T-helper 1 cell treated with Interleukin-12 subunit alpha and Interleukin-12 subunit beta and Interleukin-4 antibody, amounts not matched to agents 30 ng/mL and 1 ng/mL, for 36 hours (primary cell): ENCODE data around the gene ATG2B. TPM values are rescaled to one million over a fixed set of nuclear protein-coding genes. Genes with fewer than 3 reads are reported as not detected.
"Not testable (repeated sequence)": the region's sequence is repeated elsewhere in the genome, so short reads cannot be mapped to it uniquely, and the experiment has no call there.

Experiments used
- intact Hi-C: fragments of 100-400 bp; cut with micrococcal nuclease; formaldehyde crosslinking; loops from one replicate; pipeline ENCODE4 v1.15.1; 2024
- total RNA-seq: library from RNA; stranded (reverse); gene quantifications from 2 replicates; pipeline ENCODE4 v1.2.3, GENCODE V29; 2022

ATG2B gene
- total RNA-seq, 1 donor from 2014 or later = 21.3 TPM

GRCh38 chr14:96376093-96376492 lies 13.0 kb upstream of the ATG2B start:
- intact Hi-C loops = no loop called here

DNA sequence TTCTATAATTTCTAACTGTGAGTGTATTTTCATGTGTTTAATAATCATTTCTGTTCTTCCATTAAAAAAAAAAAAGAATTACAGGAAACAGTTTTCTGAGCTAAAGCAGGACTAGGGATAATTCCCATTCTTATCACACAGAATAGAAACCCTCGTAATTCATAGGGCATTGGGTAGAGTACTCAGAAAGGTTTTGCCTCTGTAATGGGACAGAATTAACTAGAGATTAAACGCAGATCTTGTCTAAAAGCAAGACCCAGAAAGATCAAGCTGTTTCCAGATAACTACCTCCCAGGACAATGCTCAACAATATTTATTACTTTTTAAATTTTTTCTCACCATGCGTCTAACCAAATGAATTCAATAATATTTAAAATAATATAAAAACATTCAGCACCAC lies 10.4 kb upstream of the ATG2B start:
- intact Hi-C loops = no loop called here

GRCh38 chr14:96370528-96370927 lies 7.4 kb upstream of the ATG2B start:
- intact Hi-C loops = no loop called here

GRCh38 chr14:96368534-96368933 lies 5.4 kb upstream of the ATG2B start:
- intact Hi-C loops = no loop called here

DNA sequence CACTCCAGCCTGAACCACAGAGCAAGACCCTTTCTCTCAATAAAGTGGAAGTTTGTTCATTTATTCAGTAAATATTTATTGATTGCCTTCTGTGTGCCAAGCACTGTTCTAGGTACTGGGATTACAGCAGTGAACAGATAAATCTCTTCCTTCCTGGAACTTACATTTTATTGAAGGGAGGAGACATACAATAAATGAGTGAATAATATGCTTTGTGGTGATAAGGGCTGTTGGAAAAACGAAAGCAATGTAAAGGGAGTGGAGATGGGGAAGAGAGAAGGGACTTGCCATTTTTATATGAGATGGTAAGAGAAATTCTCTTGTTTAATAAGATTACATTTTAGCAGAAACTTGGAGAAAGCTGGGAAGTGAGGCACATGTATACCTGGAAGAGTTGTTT lies 1.8 kb upstream of the ATG2B start:
- intact Hi-C loops = loop anchor here (5.0 kb wide), 1 partner anchor 848 kb away; the partner anchor contains the start of gene SYNE3

- intact Hi-C loops = loop anchor here (1.0 to 5.0 kb wide), 8 partner anchors 27 to 1207 kb away; partner anchors contain the start of genes DICER1, PAPOLA, SYNE3 and VRK1
These were observed 703 bp upstream of the ATG2B start for GRCh38 chr14:96363751-96364336.

- intact Hi-C loops = loop anchor here (2.0 to 5.0 kb wide), 3 partner anchors 66 to 1206 kb away; partner anchors contain the start of genes DICER1 and SYNE3
These were observed 823 bp downstream of the ATG2B start for GRCh38 chr14:96362071-96362964.

GRCh38 chr14:96359959-96360358 lies 3.2 kb downstream of the ATG2B start:
- intact Hi-C loops = loop anchor here (5.0 kb wide), 1 partner anchor 843 kb away; the partner anchor contains the start of gene SYNE3

DNA sequence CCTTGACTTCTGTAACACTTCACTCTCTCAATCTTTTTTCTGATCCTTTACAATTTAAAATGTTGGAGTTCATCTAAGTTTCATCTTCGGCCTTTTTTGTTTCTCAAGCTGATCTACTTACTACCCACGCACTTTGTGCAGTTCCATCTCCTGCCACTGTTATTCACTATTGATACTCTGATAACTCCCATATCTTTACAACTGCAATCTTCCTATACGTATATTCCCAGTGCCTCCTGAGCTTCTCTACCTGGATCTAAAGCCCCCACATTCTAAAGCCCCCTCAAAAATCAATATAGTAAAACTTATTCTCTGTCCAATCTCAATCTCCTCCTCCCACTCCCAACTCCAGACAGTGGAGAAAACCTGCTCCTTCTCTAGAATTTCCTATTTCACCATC lies 5.9 kb downstream of the ATG2B start:
- intact Hi-C loops = no loop called here

- intact Hi-C loops = no loop called here
These were observed 8.9 kb downstream of the ATG2B start for GRCh38 chr14:96354246-96354645.

- intact Hi-C loops = no loop called here
These were observed 10.4 kb downstream of the ATG2B start for GRCh38 chr14:96352708-96353107.

GRCh38 chr14:96351986-96352385 lies 11.2 kb downstream of the ATG2B start:
- intact Hi-C loops = no loop called here

DNA sequence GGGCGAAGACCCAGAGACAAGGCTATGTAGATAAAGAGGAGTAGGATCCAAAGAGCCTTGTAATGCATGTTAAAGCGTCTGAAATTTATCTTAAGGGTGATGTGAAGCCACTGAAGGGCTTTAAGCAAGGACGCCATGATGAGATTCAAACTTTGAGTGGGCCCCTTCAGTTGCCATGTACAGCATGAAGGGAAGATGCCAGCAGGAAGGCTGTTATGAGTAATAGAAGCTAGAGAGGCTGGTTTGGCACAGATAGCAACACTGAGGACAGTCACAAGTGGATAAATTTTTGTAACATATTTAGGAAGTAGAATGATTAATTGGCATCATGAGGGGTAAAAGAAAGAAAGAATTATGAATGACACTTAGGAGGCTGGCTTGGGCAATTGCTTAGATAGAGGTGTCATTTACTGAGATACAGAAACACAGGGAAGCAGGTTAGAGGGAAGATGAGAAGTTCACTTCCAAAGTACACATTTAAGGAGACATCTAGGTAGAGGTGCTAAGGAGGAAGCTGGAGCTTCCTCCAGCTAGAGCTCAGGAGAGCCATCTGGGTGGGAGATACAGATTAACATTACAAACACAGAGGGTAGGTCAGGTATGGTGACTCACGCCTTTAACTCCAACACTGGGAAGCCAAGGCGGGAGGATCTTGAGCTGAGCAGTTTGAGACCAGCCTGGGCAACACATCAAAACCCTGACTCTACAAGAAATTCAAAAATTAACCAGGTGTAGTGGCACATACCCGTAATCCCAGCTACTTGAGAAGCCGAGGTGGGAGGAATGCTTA lies 13.7 kb downstream of the ATG2B start:
- intact Hi-C loops = no loop called here

DNA sequence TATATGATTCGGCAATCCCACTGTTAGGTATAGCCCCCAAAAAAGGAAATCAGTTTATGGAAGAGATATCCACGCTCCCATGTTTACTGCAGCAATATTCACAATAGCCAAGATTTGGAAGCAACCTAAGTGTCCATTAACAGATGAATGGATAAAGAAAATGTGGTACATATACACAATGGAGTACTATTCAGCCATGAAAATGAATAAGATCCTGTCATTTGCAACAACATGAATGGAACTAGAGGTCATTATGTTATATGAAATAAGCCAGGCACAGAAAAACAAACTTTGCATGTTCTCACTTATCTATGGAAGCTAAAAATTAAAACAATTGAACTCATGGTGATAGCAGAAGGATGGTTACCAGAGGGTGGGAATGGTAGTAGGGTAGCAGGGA lies 15.2 kb downstream of the ATG2B start:
- intact Hi-C loops = not testable (repeated sequence)

- intact Hi-C loops = no loop called here
These were observed 17.5 kb downstream of the ATG2B start for GRCh38 chr14:96345669-96346068.

DNA sequence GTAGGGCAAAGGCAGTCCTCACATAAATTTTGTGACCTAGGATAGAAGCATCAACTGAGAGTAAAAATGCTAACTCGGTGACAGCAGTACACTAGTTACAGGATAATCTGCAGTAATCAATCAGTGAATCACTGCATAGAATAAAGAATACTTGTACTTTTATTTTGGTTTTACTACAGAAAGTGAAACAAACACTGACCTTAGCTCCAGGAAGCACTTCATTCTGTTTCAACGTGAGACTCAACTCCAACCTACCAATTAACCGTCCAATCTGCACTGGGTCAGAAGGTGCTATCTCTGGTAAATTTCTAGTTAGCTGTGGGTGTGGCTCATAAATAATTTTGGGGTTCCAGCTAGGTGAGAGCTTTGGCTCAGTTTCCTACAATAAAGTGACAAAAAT lies 21.8 kb downstream of the ATG2B start:
- intact Hi-C loops = no loop called here

GRCh38 chr14:96338551-96338950 lies 24.6 kb downstream of the ATG2B start:
- intact Hi-C loops = no loop called here

- intact Hi-C loops = no loop called here
These were observed 38.9 kb downstream of the ATG2B start for GRCh38 chr14:96324219-96324618.

DNA sequence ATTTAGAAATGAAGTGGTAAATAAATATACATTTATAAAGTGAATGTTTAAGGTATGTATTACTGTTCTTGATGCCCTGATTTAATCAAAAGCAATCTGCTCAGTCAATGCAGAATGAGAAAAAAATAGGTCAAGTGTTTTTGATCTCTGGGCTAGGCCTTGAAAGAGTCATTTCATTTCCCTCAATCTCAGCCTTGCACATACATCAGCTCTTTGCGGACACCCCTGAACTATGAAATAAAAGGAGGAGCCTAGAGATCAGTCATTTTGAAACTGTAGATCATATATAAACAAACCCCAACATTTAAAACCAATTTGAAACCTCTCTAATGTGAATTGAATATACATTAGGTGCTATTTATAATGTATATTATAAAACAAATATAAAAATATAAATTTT lies 42.5 kb downstream of the ATG2B start:
- intact Hi-C loops = no loop called here

DNA sequence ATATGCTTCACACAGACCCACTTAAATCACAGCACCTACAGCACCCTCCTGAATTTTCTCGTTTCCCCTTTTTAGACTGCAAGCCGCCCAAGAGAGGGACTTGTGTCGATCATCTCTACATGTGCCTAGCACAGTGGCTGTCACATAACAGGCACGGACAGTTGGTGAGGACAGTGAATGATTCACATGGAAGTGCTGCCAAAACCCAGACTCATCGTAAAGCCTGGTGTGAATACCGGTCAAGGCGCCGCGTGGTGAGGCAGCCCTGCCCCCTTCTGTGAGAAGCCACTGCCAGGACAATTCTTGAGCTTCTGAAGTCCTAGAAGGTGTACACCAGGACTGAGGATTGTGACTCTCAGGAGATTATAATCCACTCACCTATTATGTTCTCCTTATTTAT lies 44.3 kb downstream of the ATG2B start:
- intact Hi-C loops = no loop called here

GRCh38 chr14:96316087-96316486 lies 47.1 kb downstream of the ATG2B start:
- intact Hi-C loops = no loop called here

- intact Hi-C loops = no loop called here
These were observed 52.2 kb downstream of the ATG2B start for GRCh38 chr14:96310906-96311305.
